Mesodermal cell (in vitro differentiated cells): Measurements from ENCODE around the gene LYRM9. TPM values are rescaled to one million over a fixed set of nuclear protein-coding genes. Genes with fewer than 3 reads are reported as not detected.

Experiments used
- H3K27ac ChIP-seq: 2 replicates; pipeline ENCODE4 v1.7.0; 2013; ENCODE audit warnings: mild to moderate bottlenecking, low read depth, low read length, moderate library complexity; ENCODE audit not compliant: severe bottlenecking
- H3K36me3 ChIP-seq: 2 replicates; pipeline ENCODE4 v1.7.1; 2013; ENCODE audit warnings: mild to moderate bottlenecking, low read length, moderate library complexity; ENCODE audit not compliant: control insufficient read depth, insufficient read depth
- H3K4me1 ChIP-seq: one replicate; pipeline ENCODE4 v1.7.1; 2013; ENCODE audit warnings: mild to moderate bottlenecking, low read length; ENCODE audit not compliant: insufficient read depth, control insufficient read depth, poor library complexity, severe bottlenecking
- H3K4me3 ChIP-seq: 2 replicates; pipeline ENCODE4 v1.7.0; 2013; ENCODE audit warnings: low read length, control low read depth, mild to moderate bottlenecking; ENCODE audit not compliant: insufficient read depth, poor library complexity, severe bottlenecking; ENCODE audit errors: extremely low read depth
- H3K9me3 ChIP-seq: 2 replicates; pipeline ENCODE4 v1.7.1; 2013; ENCODE audit warnings: mild to moderate bottlenecking, low read length, moderate library complexity; ENCODE audit not compliant: control insufficient read depth
- WGBS, 2 experiments: methylation state at CpG; one replicate each; pipeline ENCODE4 v1.1.5; 2013; ENCODE audit warnings: missing lambda C conversion rate in 2 of 2; ENCODE audit not compliant: insufficient coverage in 2 of 2; 5-methylcytosine and 5-hydroxymethylcytosine counted together
- polyA plus RNA-seq, 2 experiments: library from polyadenylated mRNA; stranded (reverse); fragments of 50-300 nt; gene quantifications; one replicate each; pipeline ENCODE4 v1.2.3, GENCODE V29; 2013

The LYRM9 gene
- polyA plus RNA-seq (2013, experiment 1 of 2) = 3.2 TPM
- polyA plus RNA-seq (2013, experiment 2 of 2) = 5.3 TPM

- Histone ChIP-seq H3K36me3 (no peaks in the 10 kb centered on the region), H3K9me3 (no peaks in the 10 kb centered on the region), H3K4me1 (peaks cover 13% of the 10 kb centered on the region), H3K4me3 (peak within 1 kb of the TSS; percentile 47), H3K27ac (no peak within 1 kb of the TSS)
- WGBS, 2 experiments = 7 to 11% methylated on average over 26 to 36 of the region's 75 CpGs
Observed at GRCh38 chr17:27892866-27893769, at the start of gene LYRM9. Gene LYRM9, minus strand, starts transcription at chr17:27893365. Its CDS starts 10,671 bp downstream, at chr17:27882694.

- WGBS, 2 experiments = 72 to 73% methylated on average over 10 to 11 of the region's 13 CpGs
- Histone ChIP-seq H3K27ac (no peak overlapping the region), H3K4me3 (no peak overlapping the region)
Observed at GRCh38 chr17:27940503-27941428, 47.6 kb upstream of the LYRM9 start.

GRCh38 chr17:27939474-27940465 lies 46.6 kb upstream of the LYRM9 start:
- H3K4me3 ChIP-seq = no peak overlapping the region
- no peaks in the 10 kb centered on the region for H3K36me3 ChIP-seq
- H3K9me3 ChIP-seq = no peaks in the 10 kb centered on the region
- 82 to 91% methylated on average over 5 to 6 of the region's 7 CpGs for WGBS, 2 experiments
- H3K27ac ChIP-seq = no peak overlapping the region
- H3K4me1 ChIP-seq = no peaks in the 10 kb centered on the region

More at GRCh38 chr17:27940503-27941428, 47.6 kb upstream of the LYRM9 start:
- Histone ChIP-seq H3K36me3 (no peaks in the 10 kb centered on the region), H3K9me3 (no peaks in the 10 kb centered on the region), H3K4me1 (no peaks in the 10 kb centered on the region)

GRCh38 chr17:27938864-27939263 lies 45.7 kb upstream of the LYRM9 start:
- Histone ChIP-seq H3K27ac (no peak overlapping the region), H3K36me3 (no peaks in the 10 kb centered on the region), H3K4me1 (no peaks in the 10 kb centered on the region), H3K4me3 (no peak overlapping the region), H3K9me3 (no peaks in the 10 kb centered on the region)
- 87 to 94% methylated on average over 3 to 4 of the region's 4 CpGs for WGBS, 2 experiments

GRCh38 chr17:27938241-27938640 lies 45.1 kb upstream of the LYRM9 start:
- no peak overlapping the region for H3K27ac ChIP-seq
- H3K36me3 ChIP-seq = no peaks in the 10 kb centered on the region
- H3K4me1 ChIP-seq = no peaks in the 10 kb centered on the region
- H3K9me3 ChIP-seq = no peaks in the 10 kb centered on the region
- H3K4me3 ChIP-seq = no peak overlapping the region

DNA sequence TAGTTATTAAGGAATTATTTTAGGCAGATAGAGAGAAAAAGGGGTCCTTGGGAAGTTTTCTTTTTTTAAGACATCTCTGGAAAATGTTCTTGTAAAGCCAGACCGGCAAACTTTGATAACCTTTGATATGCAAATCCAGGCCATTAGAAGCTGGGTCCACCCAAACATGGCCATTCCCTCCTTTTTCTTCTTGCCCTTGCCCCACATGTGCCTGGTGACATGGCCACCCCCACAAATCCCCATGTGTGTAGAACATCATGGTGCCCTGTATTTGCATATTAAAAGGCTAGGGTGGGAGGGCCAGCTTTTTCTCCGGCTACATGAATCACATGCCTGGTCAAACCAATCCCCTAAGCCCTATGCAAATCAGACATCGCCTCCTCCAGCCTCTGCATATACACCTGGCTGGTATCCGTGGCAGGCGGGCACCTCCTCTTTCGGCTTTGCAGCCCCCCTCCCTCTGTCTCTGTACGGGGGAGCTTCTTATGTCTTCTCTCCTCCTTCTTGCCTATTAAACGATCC lies 43.9 kb upstream of the LYRM9 start:
- Histone ChIP-seq H3K36me3 (no peaks in the 10 kb centered on the region), H3K9me3 (no peaks in the 10 kb centered on the region), H3K4me3 (no peak overlapping the region), H3K27ac (no peak overlapping the region), H3K4me1 (no peaks in the 10 kb centered on the region)
- 85 to 96% methylated on average over 7 to 8 of the region's 8 CpGs for WGBS, 2 experiments

- Histone ChIP-seq H3K9me3 (no peaks in the 10 kb centered on the region), H3K27ac (no peak overlapping the region), H3K36me3 (no peaks in the 10 kb centered on the region), H3K4me1 (peaks cover 9% of the 10 kb centered on the region), H3K4me3 (no peak overlapping the region)
- 62 to 100% methylated on average over 1 to 4 of the region's 6 CpGs for WGBS, 2 experiments
Observed at GRCh38 chr17:27930000-27930399, 36.8 kb upstream of the LYRM9 start.

GRCh38 chr17:27928587-27928986 lies 35.4 kb upstream of the LYRM9 start:
- no peak overlapping the region for H3K4me3 ChIP-seq
- H3K9me3 ChIP-seq = no peaks in the 10 kb centered on the region
- no peak overlapping the region for H3K27ac ChIP-seq
- H3K36me3 ChIP-seq = no peaks in the 10 kb centered on the region
- peaks cover 9% of the 10 kb centered on the region for H3K4me1 ChIP-seq
- 89 to 100% methylated on average over 1 to 3 of the region's 5 CpGs for WGBS, 2 experiments

DNA sequence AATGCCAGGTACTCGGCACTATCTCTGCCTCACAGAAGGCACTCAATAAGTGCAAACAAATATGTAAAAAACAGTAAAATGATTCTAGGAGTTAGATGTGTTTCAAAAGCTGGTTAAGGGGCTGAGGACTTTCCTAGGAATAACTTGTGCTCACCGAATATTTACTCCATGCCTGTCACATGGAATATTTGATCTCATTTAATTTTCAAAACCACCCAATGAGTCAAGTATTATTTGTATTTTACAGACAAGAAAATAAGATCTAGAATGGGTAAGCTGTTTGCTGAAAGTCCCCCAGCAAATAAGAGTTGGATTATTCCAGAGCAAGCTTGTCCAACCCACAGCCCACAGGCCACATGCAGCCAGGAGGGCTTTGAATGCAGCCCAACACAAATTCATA lies 34.6 kb upstream of the LYRM9 start:
- peaks cover 9% of the 10 kb centered on the region for H3K4me1 ChIP-seq
- H3K27ac ChIP-seq = no peak overlapping the region
- H3K9me3 ChIP-seq = no peaks in the 10 kb centered on the region
- no peak overlapping the region for H3K4me3 ChIP-seq
- no peaks in the 10 kb centered on the region for H3K36me3 ChIP-seq
- WGBS, 2 experiments = no CpG with 5 or more reads among the region's 2 CpGs

GRCh38 chr17:27921599-27921998 lies 28.4 kb upstream of the LYRM9 start:
- H3K4me3 ChIP-seq = no peak overlapping the region
- no peaks in the 10 kb centered on the region for H3K9me3 ChIP-seq
- H3K4me1 ChIP-seq = no peaks in the 10 kb centered on the region
- no peaks in the 10 kb centered on the region for H3K36me3 ChIP-seq
- H3K27ac ChIP-seq = no peak overlapping the region
- WGBS, 2 experiments = 81 to 87% methylated on average over 2 of the region's 3 CpGs
